ENCODE data around the gene ZFR2.

The ZFR2 gene

DNA sequence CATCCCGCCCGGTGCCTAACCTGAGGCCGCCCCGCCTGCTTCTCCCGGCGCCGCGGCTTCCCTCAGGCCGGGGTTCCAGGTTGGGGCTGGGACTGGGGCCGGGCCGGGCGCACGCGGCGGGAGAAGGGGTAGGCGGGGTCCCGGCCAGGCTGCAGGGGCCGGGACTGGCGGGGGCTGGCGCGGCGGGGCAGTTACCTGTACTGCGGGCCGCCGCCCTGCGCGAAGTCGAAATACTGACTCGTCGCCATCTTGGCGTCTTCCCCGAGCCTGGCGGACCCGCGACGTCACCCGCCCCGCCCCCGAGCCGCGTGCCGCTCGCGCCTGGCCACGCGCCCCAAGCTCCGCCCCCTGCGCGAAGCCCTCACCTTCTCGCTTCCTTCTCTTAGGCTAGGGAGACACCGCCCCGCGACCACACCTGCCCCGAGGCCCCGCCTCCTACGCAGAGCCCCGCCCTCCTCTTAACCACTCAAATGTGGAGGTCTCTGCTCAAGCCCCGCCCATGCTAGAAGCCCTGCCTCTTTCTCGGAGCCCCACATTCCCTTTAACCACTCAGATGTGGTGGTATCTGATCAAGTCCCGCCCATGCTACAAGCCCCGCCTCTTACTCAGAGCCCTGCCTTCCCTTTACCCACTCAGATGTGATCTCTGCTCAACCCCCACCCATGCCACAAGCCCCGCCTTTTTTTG is at the start of gene ZFR2:
Gene ZFR2, minus strand, starts transcription at position 269 of the 687 bp plus-strand sequence. Its CDS starts 21 bp downstream, at position 248.
- H3K9me3 ChIP-seq (ENCODE audit: low read length), result no peaks in the 10 kb centered on the region
- H3K4me2 ChIP-seq (ENCODE audit: low read length), result no peak within 1 kb of the TSS
- no peaks in the 10 kb centered on the region for H3K36me3 ChIP-seq (ENCODE audit: insufficient read depth, low read length)
- TF ChIP-seq, protein P1, sequence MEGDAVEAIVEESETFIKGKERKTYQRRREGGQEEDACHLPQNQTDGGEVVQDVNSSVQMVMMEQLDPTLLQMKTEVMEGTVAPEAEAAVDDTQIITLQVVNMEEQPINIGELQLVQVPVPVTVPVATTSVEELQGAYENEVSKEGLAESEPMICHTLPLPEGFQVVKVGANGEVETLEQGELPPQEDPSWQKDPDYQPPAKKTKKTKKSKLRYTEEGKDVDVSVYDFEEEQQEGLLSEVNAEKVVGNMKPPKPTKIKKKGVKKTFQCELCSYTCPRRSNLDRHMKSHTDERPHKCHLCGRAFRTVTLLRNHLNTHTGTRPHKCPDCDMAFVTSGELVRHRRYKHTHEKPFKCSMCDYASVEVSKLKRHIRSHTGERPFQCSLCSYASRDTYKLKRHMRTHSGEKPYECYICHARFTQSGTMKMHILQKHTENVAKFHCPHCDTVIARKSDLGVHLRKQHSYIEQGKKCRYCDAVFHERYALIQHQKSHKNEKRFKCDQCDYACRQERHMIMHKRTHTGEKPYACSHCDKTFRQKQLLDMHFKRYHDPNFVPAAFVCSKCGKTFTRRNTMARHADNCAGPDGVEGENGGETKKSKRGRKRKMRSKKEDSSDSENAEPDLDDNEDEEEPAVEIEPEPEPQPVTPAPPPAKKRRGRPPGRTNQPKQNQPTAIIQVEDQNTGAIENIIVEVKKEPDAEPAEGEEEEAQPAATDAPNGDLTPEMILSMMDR (IDR thresholded peaks at IDR 0.05; ENCODE audit: low read length), result no peak
- no peak for TF ChIP-seq EZH2 (IDR thresholded peaks at IDR 0.05; ENCODE audit: borderline replicate concordance, low read length)
- H3K27ac ChIP-seq (ENCODE audit: low read depth, low read length, poor library complexity, severe bottlenecking), result no peak within 1 kb of the TSS
- no peaks in the 10 kb centered on the region for H4K20me1 ChIP-seq (ENCODE audit: insufficient read depth, low read length)
- H3K79me2 ChIP-seq (ENCODE audit: insufficient read depth, low read length), result no peaks in the 10 kb centered on the region
- H3K9me2 ChIP-seq (ENCODE audit: low read depth, low read length), result no peaks in the 10 kb centered on the region
- H3K4me3 ChIP-seq (ENCODE audit: low read depth, low read length, poor library complexity, severe bottlenecking), result no peak within 1 kb of the TSS
- H3F3A ChIP-seq (ENCODE audit: insufficient read depth, low read length), result no peaks in the 10 kb centered on the region
- H3K4me1 ChIP-seq (ENCODE audit: insufficient read depth, low read length, severe bottlenecking), result no peaks in the 10 kb centered on the region
- H3K9ac ChIP-seq (ENCODE audit: low read length), result no peak within 1 kb of the TSS
- no peak within 1 kb of the TSS for H2AFZ ChIP-seq (ENCODE audit: low read length)
- H3K27me3 ChIP-seq (ENCODE audit: insufficient read depth, low read length), result no peaks in the 10 kb centered on the region; the same call in 1 of the 2 replicates

DNA sequence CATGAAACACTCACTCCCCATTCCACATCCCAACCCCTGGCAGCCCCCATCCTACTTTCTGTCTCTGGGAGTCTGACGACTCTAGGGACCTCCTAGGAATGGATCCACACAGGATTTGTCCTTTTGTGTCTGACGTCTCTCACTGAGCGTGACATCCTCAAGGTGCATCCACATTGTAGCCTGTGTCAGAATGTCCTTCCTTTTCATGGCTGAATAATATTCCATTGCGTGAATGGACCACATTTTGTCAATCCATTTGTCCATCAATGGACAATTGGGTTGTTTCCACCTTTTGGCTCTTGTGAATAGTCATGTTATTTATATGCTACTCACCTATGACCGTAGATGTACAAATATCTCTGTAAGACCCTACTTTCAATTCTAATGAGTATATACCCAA is 47.2 kb upstream of the ZFR2 start:
- Histone ChIP-seq H3K27ac (ENCODE audit: low read depth, low read length, poor library complexity, severe bottlenecking) (no peak overlapping the region), H3K27me3 (ENCODE audit: insufficient read depth, low read length) (no peaks in the 10 kb centered on the region; the same call in 1 of the 2 replicates), H3K4me2 (ENCODE audit: low read length) (no peak overlapping the region), H3K36me3 (ENCODE audit: insufficient read depth, low read length) (no peaks in the 10 kb centered on the region; the same call in 1 of the 2 replicates), H3K4me1 (ENCODE audit: insufficient read depth, low read length, severe bottlenecking) (no peaks in the 10 kb centered on the region), H3F3A (ENCODE audit: insufficient read depth, low read length) (no peaks in the 10 kb centered on the region), H3K79me2 (ENCODE audit: insufficient read depth, low read length) (no peaks in the 10 kb centered on the region), H4K20me1 (ENCODE audit: insufficient read depth, low read length) (no peaks in the 10 kb centered on the region), H2AFZ (ENCODE audit: low read length) (no peak overlapping the region), H3K4me3 (ENCODE audit: low read depth, low read length, poor library complexity, severe bottlenecking) (no peak overlapping the region), H3K9me2 (ENCODE audit: low read depth, low read length) (no peaks in the 10 kb centered on the region), H3K9me3 (ENCODE audit: low read length) (no peaks in the 10 kb centered on the region), H3K9ac (ENCODE audit: low read length) (no peak overlapping the region)
- no peak for TF ChIP-seq EZH2 (IDR thresholded peaks at IDR 0.05; ENCODE audit: borderline replicate concordance, low read length)
- TF ChIP-seq, protein P1 (IDR thresholded peaks at IDR 0.05; ENCODE audit: low read length), result no peak

DNA sequence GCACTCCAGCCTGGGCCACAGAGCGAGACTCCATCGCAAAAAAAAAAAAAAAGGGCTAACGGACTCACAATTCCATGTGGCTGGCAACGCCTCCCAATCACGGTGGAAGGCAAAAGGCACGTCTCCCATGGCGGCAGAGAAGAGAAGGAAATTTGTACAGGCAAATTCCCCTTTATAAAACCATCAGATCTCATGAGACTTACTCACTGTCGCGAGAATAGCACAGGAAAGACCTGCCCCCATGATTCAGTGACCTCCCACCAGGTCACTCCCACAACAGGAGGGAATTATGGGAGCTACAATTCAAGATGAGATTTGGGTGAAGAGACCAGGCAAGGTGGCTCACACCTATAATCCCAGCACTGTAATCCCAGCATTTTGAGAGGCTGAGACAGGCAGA is 45.4 kb upstream of the ZFR2 start:
- Histone ChIP-seq H3K4me3 (ENCODE audit: low read depth, low read length, poor library complexity, severe bottlenecking) (no peak overlapping the region), H2AFZ (ENCODE audit: low read length) (no peak overlapping the region), H3K4me2 (ENCODE audit: low read length) (no peak overlapping the region)

More for the DNA sequence above, 45.4 kb upstream of the ZFR2 start:
- Histone ChIP-seq H3K4me1 (ENCODE audit: insufficient read depth, low read length, severe bottlenecking) (no peaks in the 10 kb centered on the region), H3K36me3 (ENCODE audit: insufficient read depth, low read length) (no peaks in the 10 kb centered on the region), H3K9ac (ENCODE audit: low read length) (no peak overlapping the region), H3K9me3 (ENCODE audit: low read length) (no peaks in the 10 kb centered on the region), H3K27ac (ENCODE audit: low read depth, low read length, poor library complexity, severe bottlenecking) (no peak overlapping the region), H3F3A (ENCODE audit: insufficient read depth, low read length) (no peaks in the 10 kb centered on the region), H4K20me1 (ENCODE audit: insufficient read depth, low read length) (no peaks in the 10 kb centered on the region), H3K9me2 (ENCODE audit: low read depth, low read length) (no peaks in the 10 kb centered on the region), H3K27me3 (ENCODE audit: insufficient read depth, low read length) (no peaks in the 10 kb centered on the region; the same call in 1 of the 2 replicates), H3K79me2 (ENCODE audit: insufficient read depth, low read length) (no peaks in the 10 kb centered on the region)
- no peak for TF ChIP-seq EZH2 (IDR thresholded peaks at IDR 0.05; ENCODE audit: borderline replicate concordance, low read length)
- TF ChIP-seq, protein P1 (IDR thresholded peaks at IDR 0.05; ENCODE audit: low read length), result no peak

Data from OCI-LY1 (cell line).